Endothelial cell of umbilical vein (primary cell): ENCODE results near the gene ALG6. TPM values are rescaled to one million over a fixed set of nuclear protein-coding genes. Genes with fewer than 3 reads are reported as not detected.

Source experiments
- BruUV-seq: library from RNA; stranded (reverse); fragments of 400-500 nt; replicated peaks from 2 replicates; lab custom pipeline; 2021; lab: Mats Ljungman, UMichigan
- CTCF ChIA-PET: fragments of 300-600, 350-600 bp; sonication (Branson Sonifier 250); formaldehyde crosslinking; loops from one replicate; lab custom pipeline; 2021; ENCODE audit warnings: antibody characterized with exemption, inconsistent platforms; lab: Charles Lee
- POLR2A ChIA-PET: fragments of 300-600, 350-600 bp; sonication (Branson Sonifier 250); formaldehyde crosslinking; loops from one replicate; lab custom pipeline; 2021; ENCODE audit warnings: antibody characterized with exemption, inconsistent platforms; lab: Charles Lee
- DNase-seq: peaks from one replicate; pipeline ENCODE4 v3.0.0-alpha.2; 2011; ENCODE audit warnings: low read depth, low spot score
- FAIRE-seq: peaks from 2 replicates; lab custom pipeline; 2011; peaks lifted over from hg19 to GRCh38; lab: Jason Lieb, UNC
- H2AFZ ChIP-seq: 2 replicates; pipeline ENCODE4 v1.6.0; 2012; ENCODE audit warnings: low read depth, low read length, control low read depth, inconsistent platforms
- H3K27ac ChIP-seq: 2 replicates; pipeline ENCODE4 v1.5.1; 2011; ENCODE audit warnings: low read depth, mild to moderate bottlenecking, control low read depth, low read length, moderate library complexity; ENCODE audit not compliant: insufficient read depth
- H3K27me3 ChIP-seq, 2 experiments: 2 replicates each; pipeline versions ENCODE4 v1.6.0 to v1.6.1; 2011; ENCODE audit warnings: low read length in 2 of 2, mixed read lengths in 1 of 2; ENCODE audit not compliant: control insufficient read depth in 2 of 2, insufficient read depth in 2 of 2
- H3K36me3 ChIP-seq, 2 experiments: 2 replicates in 1 of 2; 3 replicates in 1 of 2; pipeline ENCODE4 v1.5.1; 2011; ENCODE audit warnings: low read length in 2 of 2, mild to moderate bottlenecking in 1 of 2, moderate library complexity in 1 of 2; ENCODE audit not compliant: control insufficient read depth in 2 of 2, insufficient read depth in 2 of 2; ENCODE audit errors: extremely low read depth in 1 of 2
- H3K4me1 ChIP-seq: 3 replicates; pipeline ENCODE4 v1.5.1; 2011; ENCODE audit warnings: mild to moderate bottlenecking, low read length; ENCODE audit not compliant: control insufficient read depth, insufficient read depth; ENCODE audit errors: extremely low read depth
- H3K4me2 ChIP-seq: 2 replicates; pipeline ENCODE4 v1.6.1; 2011; ENCODE audit warnings: low read length, control low read depth, mixed read lengths; ENCODE audit not compliant: insufficient read depth
- H3K4me3 ChIP-seq, 3 experiments: fragments of 200-600 bp in 1 of 3; sonication (generic), shearing (Covaris generic) in 1 of 3; replicated peaks in 1 of 3; 2 replicates each; pipeline ENCODE4 v1.5.1; 2011 to 2016; ENCODE audit warnings: control low read depth in 3 of 3, low read length in 3 of 3, mild to moderate bottlenecking in 2 of 3, inconsistent platforms in 1 of 3, low read depth in 1 of 3, moderate library complexity in 1 of 3; ENCODE audit not compliant: insufficient read depth in 1 of 3
- H3K79me2 ChIP-seq: 2 replicates; pipeline ENCODE4 v1.6.0; 2012; ENCODE audit warnings: low read length, inconsistent platforms; ENCODE audit not compliant: control insufficient read depth, insufficient read depth
- H3K9ac ChIP-seq: replicated peaks from 2 replicates; pipeline ENCODE3; 2011; ENCODE audit warnings: low read length, control low read depth; ENCODE audit not compliant: insufficient read depth; ENCODE audit errors: extremely low read depth
- H3K9me1 ChIP-seq: replicated peaks from 3 replicates; pipeline ENCODE4 v1.6.0; 2011; ENCODE audit warnings: mild to moderate bottlenecking, low read length; ENCODE audit not compliant: control insufficient read depth, insufficient read depth; ENCODE audit errors: extremely low read depth
- H3K9me3 ChIP-seq: replicated peaks from 2 replicates; pipeline ENCODE4 v1.5.1; 2012; ENCODE audit warnings: low read length, inconsistent platforms; ENCODE audit not compliant: control insufficient read depth, insufficient read depth
- H4K20me1 ChIP-seq: replicated peaks from 2 replicates; pipeline ENCODE3; 2011; ENCODE audit warnings: mild to moderate bottlenecking, low read length; ENCODE audit not compliant: control insufficient read depth, insufficient read depth; ENCODE audit errors: extremely low read depth
- CTCF ChIP-seq, 2 donors: IDR thresholded peaks; 1 replicate in 1 of 2; 2 replicates in 1 of 2; pipeline ENCODE4 v1.5.1; 2011; ENCODE audit warnings: low read length in 2 of 2, mild to moderate bottlenecking in 2 of 2, moderate library complexity in 2 of 2, control low read depth in 1 of 2, inconsistent platforms in 1 of 2, low read depth in 1 of 2; ENCODE audit not compliant: insufficient read depth in 1 of 2; ENCODE audit errors: extremely low read depth in 1 of 2
- EZH2 ChIP-seq: IDR thresholded peaks from 2 replicates; pipeline ENCODE4 v1.6.1; 2012; ENCODE audit warnings: borderline replicate concordance, low read depth, mild to moderate bottlenecking, moderate library complexity, low read length, inconsistent platforms; ENCODE audit not compliant: severe bottlenecking
- FOS ChIP-seq: IDR thresholded peaks from 2 replicates; pipeline ENCODE4 v1.6.1; 2011; ENCODE audit warnings: mild to moderate bottlenecking, low read length, moderate library complexity, borderline replicate concordance; ENCODE audit not compliant: insufficient read depth
- GATA2 ChIP-seq: IDR thresholded peaks from 2 replicates; pipeline ENCODE4 v1.7.0; 2011; ENCODE audit warnings: low read depth, mild to moderate bottlenecking, moderate library complexity, mixed read lengths, low read length; ENCODE audit not compliant: insufficient read length, insufficient read depth
- JUN ChIP-seq: IDR thresholded peaks from 2 replicates; pipeline ENCODE4 v1.6.1; 2011; ENCODE audit warnings: borderline replicate concordance, low read depth; ENCODE audit not compliant: insufficient read length, insufficient read depth
- MAX ChIP-seq: IDR thresholded peaks from 2 replicates; pipeline ENCODE4 v1.6.1; 2011; ENCODE audit not compliant: insufficient read depth, insufficient read length
- MYC ChIP-seq: IDR thresholded peaks from one replicate; pipeline ENCODE4 v1.6.1; 2011; ENCODE audit warnings: mild to moderate bottlenecking, low read depth, low read length
- POLR2A ChIP-seq: IDR thresholded peaks from 2 replicates; pipeline ENCODE4 v1.6.1; 2012; ENCODE audit warnings: low read depth, mild to moderate bottlenecking, control low read depth, low read length
- POLR2AphosphoS5 ChIP-seq: IDR thresholded peaks from 2 replicates; pipeline ENCODE4 v1.6.1; 2012; ENCODE audit warnings: low read depth, mild to moderate bottlenecking, control low read depth, low read length, moderate library complexity; ENCODE audit not compliant: insufficient read depth
- dilution Hi-C: fragments of 300-500 bp; cut with MboI; formaldehyde crosslinking; loops from one replicate; pipeline ENCODE4 v1.15.0; 2019; ENCODE audit warnings: low sequenced_read_pairs; ENCODE audit not compliant: extremely low pct_ligation_motif_present
- intact Hi-C: fragments of 100-400 bp; cut with micrococcal nuclease; formaldehyde crosslinking; loops from one replicate; pipeline ENCODE4 v1.10.0; 2022
- polyA plus RNA-seq, 4 experiments: library from polyadenylated mRNA; depleted of rRNA in 3 of 4; stranded (reverse) in 3 of 4; unstranded in 1 of 4; fragments of >200 nt; gene quantifications; 2 replicates each; pipeline versions ENCODE4 v1.2.1 to v1.2.3, GENCODE V29; 2011 to 2012; ENCODE audit warnings: missing spikeins in 1 of 4
- total RNA-seq: library from RNA; stranded (reverse); gene quantifications from 2 replicates; pipeline ENCODE4 v1.2.3, GENCODE V29; 2021

The ALG6 gene
- total and polyA plus RNA-seq, 2 donors (not counting 3 experiments of a cell fraction or from before 2014, with no cell fraction given), result 14.4 to 17.3 TPM

GRCh38 chr1:63403386-63403785, 36.0 kb downstream of the ALG6 start:
- dilution Hi-C loops, result no loop called here
- Histone ChIP-seq H3K27me3 (no peaks in the 10 kb centered on the region), H3K27ac (no peak overlapping the region), H3K4me2 (no peak overlapping the region), H3K36me3 (no peaks in the 10 kb centered on the region), H3K9me1 (no peaks in the 10 kb centered on the region), H3K9ac (no peak overlapping the region), H2AFZ (no peak overlapping the region), H3K4me1 (no peaks in the 10 kb centered on the region), H3K4me3 (no peak overlapping the region), H3K79me2 (no peaks in the 10 kb centered on the region), H3K9me3 (no peaks in the 10 kb centered on the region), H4K20me1 (no peaks in the 10 kb centered on the region)
- no peak for DNase-seq
- intact Hi-C loops, result no loop called here
- POLR2A ChIA-PET, result no interaction called here
- BruUV-seq, result no TSS peak
- FAIRE-seq, result no peak
- CTCF ChIA-PET, result interaction anchor here (0.7 to 1.1 kb wide), 2 partner anchors 15 to 497 kb away, joined by 3 read pairs; no protein-coding TSS in a partner anchor
- TF ChIP-seq GATA2, result no peak
- no peak for TF ChIP-seq POLR2A
- TF ChIP-seq MYC, result no peak
- no peak for TF ChIP-seq FOS
- TF ChIP-seq MAX, result no peak
- TF ChIP-seq EZH2, result no peak
- no peak for TF ChIP-seq CTCF (IDR thresholded peaks at IDR 0.05; ENCODE audit: extremely low read depth in 1 of 2, insufficient read depth in 1 of 2, low read depth in 1 of 2, low read length in 2 of 2)
- no peak for TF ChIP-seq JUN
- no peak for TF ChIP-seq POLR2AphosphoS5
